CD4-positive, alpha-beta T cell (primary cell): ENCODE data around the gene DCHS1. TPM values are rescaled to one million over a fixed set of nuclear protein-coding genes. Genes with fewer than 3 reads are reported as not detected.

Source experiments
- ATAC-seq: fragments of 200-7000 bp; cut with Tn5 transposase; one replicate; pipeline ENCODE4 v1.10.0; 2022; ENCODE audit warnings: mild to moderate bottlenecking; ENCODE audit not compliant: poor library complexity
- CTCF ChIA-PET: fragments of 350-600 bp; sonication (Branson Sonifier 250); formaldehyde crosslinking; loops from one replicate; lab custom pipeline; 2021; ENCODE audit warnings: antibody characterized with exemption, inconsistent platforms; lab: Charles Lee
- POLR2A ChIA-PET: fragments of 350-600 bp; sonication (Branson Sonifier 250); formaldehyde crosslinking; loops from one replicate; lab custom pipeline; 2021; ENCODE audit warnings: antibody characterized with exemption, inconsistent platforms; lab: Charles Lee
- DNase-seq, 14 experiments: peaks; one replicate each; pipeline ENCODE4 v3.0.0-alpha.2; 2013 to 2020; ENCODE audit warnings: mixed read lengths in 2 of 14
- H3K27ac ChIP-seq, 2 donors: one replicate each; pipeline versions ENCODE4 v1.5.1 to v1.7.0; 2013; ENCODE audit warnings: low read length in 2 of 2, low read depth in 1 of 2, mild to moderate bottlenecking in 1 of 2
- H3K27me3 ChIP-seq, 2 experiments: 1 replicate in 1 of 2; 2 replicates in 1 of 2; pipeline versions ENCODE4 v1.6.1 to v1.7.0; 2013; ENCODE audit warnings: low read length in 2 of 2, control low read depth in 1 of 2, mild to moderate bottlenecking in 1 of 2, moderate library complexity in 1 of 2; ENCODE audit not compliant: insufficient read depth in 2 of 2, control insufficient read depth in 1 of 2
- H3K36me3 ChIP-seq: one replicate; pipeline ENCODE4 v1.6.1; 2013; ENCODE audit warnings: low read length, control low read depth; ENCODE audit not compliant: insufficient read depth
- H3K4me1 ChIP-seq: one replicate; pipeline ENCODE4 v1.6.1; 2013; ENCODE audit warnings: low read length, control low read depth; ENCODE audit not compliant: insufficient read depth
- H3K4me3 ChIP-seq: one replicate; pipeline ENCODE4 v1.5.1; 2013; ENCODE audit warnings: mild to moderate bottlenecking, low read length, moderate library complexity
- H3K9me3 ChIP-seq, 2 experiments: 1 replicate in 1 of 2; 2 replicates in 1 of 2; pipeline versions ENCODE4 v1.6.1 to v1.7.0; 2013; ENCODE audit warnings: low read length in 2 of 2, mild to moderate bottlenecking in 2 of 2, control low read depth in 1 of 2, moderate library complexity in 1 of 2; ENCODE audit not compliant: control insufficient read depth in 1 of 2, insufficient read depth in 1 of 2
- H3K27ac Mint-ChIP-seq: one replicate; pipeline ENCODE4 v1.8.0; 2020; ENCODE audit warnings: mixed read lengths
- H3K27me3 Mint-ChIP-seq: one replicate; pipeline ENCODE4 v1.8.0; 2021; ENCODE audit warnings: mixed read lengths
- H3K36me3 Mint-ChIP-seq: one replicate; pipeline ENCODE4 v1.8.0; 2021; ENCODE audit warnings: low read depth, mixed read lengths
- H3K4me1 Mint-ChIP-seq: one replicate; pipeline ENCODE4 v1.8.0; 2021; ENCODE audit warnings: low read depth, mixed read lengths
- H3K4me3 Mint-ChIP-seq: one replicate; pipeline ENCODE4 v1.8.0; 2020; ENCODE audit warnings: mild to moderate bottlenecking, mixed read lengths
- H3K9me3 Mint-ChIP-seq: one replicate; pipeline ENCODE4 v1.8.0; 2020; ENCODE audit warnings: mixed read lengths
- CTCF ChIP-seq: fragments of 200-600 bp; IDR thresholded peaks from one replicate; pipeline ENCODE4 v1.8.0; 2022; ENCODE audit warnings: antibody characterized with exemption, mild to moderate bottlenecking
- intact Hi-C, 2 experiments: fragments of 100-400 bp; cut with DNase I in 1 of 2; cut with micrococcal nuclease in 1 of 2; formaldehyde crosslinking; loops; one replicate each; pipeline versions ENCODE4 v1.15.1 to v1.9.0; 2023 to 2025; cut with DNase I, micrococcal nuclease
- total RNA-seq, 174 experiments: library from RNA in 2 of 174; stranded (reverse) in 2 of 174; gene quantifications; one replicate each; pipeline ENCODE4 v1.2.3 and lab custom pipeline; 2021 to 2026

DCHS1 gene
- total RNA-seq, 2 experiments from 2014 or later, result 9.7 TPM

DNA sequence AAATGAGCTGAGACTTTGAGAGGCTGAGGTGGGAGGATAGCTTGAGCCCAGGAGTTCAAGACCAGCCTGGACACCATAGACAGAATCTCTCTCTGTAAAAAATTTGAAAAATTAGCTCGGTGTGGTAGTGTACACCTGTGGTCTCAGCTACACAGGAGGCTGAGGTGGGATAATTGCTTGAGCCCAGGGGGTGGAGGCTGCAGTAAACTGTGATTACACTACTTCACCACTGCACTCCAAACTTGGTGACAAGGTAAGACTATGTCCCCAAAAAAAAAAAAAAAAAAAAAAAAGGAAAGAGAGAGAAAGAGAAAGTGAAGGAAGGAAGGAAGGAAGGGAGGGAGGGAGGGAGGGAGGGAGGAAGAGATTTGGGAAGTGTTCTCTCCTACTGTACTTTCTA lies 77.5 kb downstream of the DCHS1 start:
- Mint-ChIP-seq H3K27ac (no peak overlapping the region), H3K36me3 (peaks cover 29% of the 10 kb centered on the region)

GRCh38 chr11:6576471-6577373 lies 78.9 kb downstream of the DCHS1 start:
- ChIA-PET POLR2A (no interaction called here), CTCF (no interaction called here)
- Histone ChIP-seq H3K4me3 (no peak overlapping the region), H3K27ac (no peak overlapping the region), H3K4me1 (no peaks in the 10 kb centered on the region), H3K36me3 (peaks cover 7% of the 10 kb centered on the region), H3K9me3 (no peaks in the 10 kb centered on the region), H3K27me3 (no peaks in the 10 kb centered on the region)
- no peaks in the 10 kb centered on the region for H3K27me3 Mint-ChIP-seq
- no peaks in the 10 kb centered on the region for H3K4me1 Mint-ChIP-seq
- no peak for ATAC-seq
- DNase-seq, result no peak
- no peak overlapping the region for H3K27ac Mint-ChIP-seq
- no peaks in the 10 kb centered on the region for H3K9me3 Mint-ChIP-seq
- TF ChIP-seq CTCF, result no peak
- H3K4me3 Mint-ChIP-seq, result no peak overlapping the region
- intact Hi-C loops, result loop anchor here in 1 of 2 experiments (1.0 kb wide), 1 partner anchor 22 kb away; no protein-coding TSS in a partner anchor
- peaks cover 30% of the 10 kb centered on the region for H3K36me3 Mint-ChIP-seq

More for the DNA sequence above, 77.5 kb downstream of the DCHS1 start:
- ATAC-seq (no peak), DNase-seq (no peak)
- H3K36me3 ChIP-seq, result peaks cover 7% of the 10 kb centered on the region
- no peak overlapping the region for H3K4me3 ChIP-seq
- H3K4me1 ChIP-seq, result no peaks in the 10 kb centered on the region
- CTCF ChIA-PET, result no interaction called here
- no peak overlapping the region for H3K4me3 Mint-ChIP-seq
- intact Hi-C loops, result no loop called here
- H3K9me3 Mint-ChIP-seq, result peaks cover 3% of the 10 kb centered on the region
- no peaks in the 10 kb centered on the region for H3K27me3 Mint-ChIP-seq
- peaks cover 0 to under 1% of the 10 kb centered on the region in 2 experiments for H3K9me3 ChIP-seq
- no peaks in the 10 kb centered on the region for H3K4me1 Mint-ChIP-seq
- POLR2A ChIA-PET, result no interaction called here
- TF ChIP-seq CTCF, result no peak
- H3K27me3 ChIP-seq, result no peaks in the 10 kb centered on the region
- no peak overlapping the region for H3K27ac ChIP-seq

- DNase-seq, result no peak
- H3K4me3 Mint-ChIP-seq, result no peak overlapping the region
- intact Hi-C loops, result no loop called here
- Histone ChIP-seq H3K9me3 (peaks cover 0 to 13% of the 10 kb centered on the region in 2 experiments), H3K36me3 (peaks cover 2% of the 10 kb centered on the region), H3K27ac (no peak overlapping the region), H3K4me1 (no peaks in the 10 kb centered on the region), H3K27me3 (no peaks in the 10 kb centered on the region), H3K4me3 (no peak overlapping the region)
- H3K4me1 Mint-ChIP-seq, result no peaks in the 10 kb centered on the region
- H3K27me3 Mint-ChIP-seq, result no peaks in the 10 kb centered on the region
- H3K36me3 Mint-ChIP-seq, result peaks cover 20% of the 10 kb centered on the region
- POLR2A ChIA-PET, result no interaction called here
- TF ChIP-seq CTCF, result no peak
- no peaks in the 10 kb centered on the region for H3K9me3 Mint-ChIP-seq
- H3K27ac Mint-ChIP-seq, result no peak overlapping the region
- no peak for ATAC-seq
- CTCF ChIA-PET, result no interaction called here
Measured at GRCh38 chr11:6574816-6575715, 80.5 kb downstream of the DCHS1 start.
